ENCODE data around the gene KIAA1549. TPM values are rescaled to one million over a fixed set of nuclear protein-coding genes. Genes with fewer than 3 reads are reported as not detected.

The KIAA1549 gene
- total and polyA plus RNA-seq, 2 of the 4 experiments (the other 2 are of a cell fraction): 1.3 to 3.3 TPM

DNA sequence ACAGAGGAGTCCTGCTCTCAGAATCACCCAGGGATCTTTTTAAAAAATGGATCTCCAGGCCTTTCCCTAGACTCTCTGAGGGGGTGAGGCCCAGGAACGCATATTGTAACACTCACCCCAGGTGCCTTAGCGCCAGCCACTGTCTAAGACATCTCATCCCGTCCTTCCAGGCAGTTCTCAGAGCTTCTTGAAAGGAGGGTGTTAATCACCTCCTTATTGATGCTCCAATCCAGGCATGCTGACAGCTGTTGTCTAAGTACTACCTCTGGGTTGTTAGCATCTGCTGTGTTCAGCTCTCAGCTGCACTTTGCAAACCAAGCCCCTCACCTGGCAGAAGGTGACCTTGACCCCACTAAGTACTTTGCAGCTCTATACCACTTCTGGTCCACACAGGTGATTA lies 36.0 kb downstream of the KIAA1549 start:
- H4K8ac ChIP-seq (ENCODE audit: low read depth in 2 of 2, low read length in 2 of 2): no peak overlapping the region
- H4K5ac ChIP-seq (ENCODE audit: low read depth, low read length): no peak overlapping the region
- no peak for ATAC-seq (ENCODE audit: low read depth)
- no peak overlapping the region for H3K4me3 ChIP-seq (ENCODE audit: insufficient read depth, low read depth, low read length)
- no CpG with 5 or more reads among the region's 3 CpGs for WGBS, 2 experiments (ENCODE audit: extremely low coverage in 2 of 2, insufficient read length in 1 of 2)
- H2BK120ac ChIP-seq (ENCODE audit: low read depth, low read length): no peak overlapping the region
- H3K9me1 ChIP-seq (ENCODE audit: insufficient read depth, low read length): no peaks in the 10 kb centered on the region
- intact Hi-C loops (cut with micrococcal nuclease): no loop called here
- no peak overlapping the region for H2BK15ac ChIP-seq (ENCODE audit: low read depth, low read length)
- H2BK20ac ChIP-seq (ENCODE audit: low read depth, low read length): no peak overlapping the region
- H2AFZ ChIP-seq (replicated peaks; ENCODE audit: low read length, poor library complexity): no peak overlapping the region
- no peaks in the 10 kb centered on the region for H3K36me3 ChIP-seq (ENCODE audit: control insufficient read depth, insufficient read depth, low read length)
- TF ChIP-seq SMC3 (IDR thresholded peaks at IDR 0.05; ENCODE audit: low read depth, low read length): no peak
- TF ChIP-seq RAD21 (IDR thresholded peaks at IDR 0.05; ENCODE audit: low read length): no peak
- TF ChIP-seq RCOR1 (IDR thresholded peaks at IDR 0.05; ENCODE audit: insufficient replicate concordance, low read length): no peak
- no peak for TF ChIP-seq CTCF (conservative IDR thresholded peaks at IDR 0.05; ENCODE audit: low read depth, low read length)
- TF ChIP-seq MXI1 (IDR thresholded peaks at IDR 0.05; ENCODE audit: borderline replicate concordance, low read depth, low read length): no peak
- H3K14ac ChIP-seq (replicated peaks; ENCODE audit: low read depth, low read length): no peak overlapping the region
- H2BK5ac ChIP-seq (ENCODE audit: low read depth, low read length, poor library complexity, severe bottlenecking): no peak overlapping the region
- no peaks in the 10 kb centered on the region for H3K4me1 ChIP-seq (ENCODE audit: control insufficient read depth, insufficient read depth, low read length)
- H3K9me3 ChIP-seq (ENCODE audit: control insufficient read depth, insufficient read depth, low read length): no peaks in the 10 kb centered on the region
- no peak overlapping the region for H3K27ac ChIP-seq (ENCODE audit: insufficient read depth, low read length)
- H3K4ac ChIP-seq (ENCODE audit: low read depth, low read length): no peak overlapping the region
- no peak overlapping the region for H4K91ac ChIP-seq (ENCODE audit: insufficient read depth, low read depth, low read length)
- no peaks in the 10 kb centered on the region for H4K20me1 ChIP-seq (ENCODE audit: insufficient read depth, low read length)
- H3K79me1 ChIP-seq (ENCODE audit: low read depth in 1 of 2, low read length in 2 of 2): peaks cover 0 to 4% of the 10 kb centered on the region in 2 experiments; a peak in 2 of 4 replicates
- no TSS peak for BruUV-seq (replicated peaks)
- no peak overlapping the region for H3K23ac ChIP-seq (ENCODE audit: low read depth, low read length)
- ChIA-PET CTCF (no interaction called here), POLR2A (ENCODE audit: unreplicated experiment) (no interaction called here)
- no peak overlapping the region for H3K18ac ChIP-seq (ENCODE audit: low read depth, low read length)
- in situ Hi-C loops (cut with MboI; ENCODE audit: low sequenced_read_pairs): no loop called here
- H3K56ac ChIP-seq (ENCODE audit: extremely low read depth, insufficient read depth, low read length): no peak overlapping the region
- H3K9ac ChIP-seq (ENCODE audit: low read depth, low read length): no peak overlapping the region
- DNase-seq: no peak
- H2AK5ac ChIP-seq (ENCODE audit: low read depth, low read length): no peak overlapping the region
- dilution Hi-C loops (cut with HindIII; ENCODE audit: low sequenced_read_pairs, unreplicated experiment): no loop called here
- no peaks in the 10 kb centered on the region for H3K27me3 ChIP-seq (ENCODE audit: control insufficient read depth, insufficient read depth, low read length)
- H2AK9ac ChIP-seq (replicated peaks; ENCODE audit: low read depth, low read length, poor library complexity): no peak overlapping the region
- no peak overlapping the region for H3K4me2 ChIP-seq (ENCODE audit: low read depth, low read length)
